GM18517 (cell line): ENCODE data around the gene NDUFS4.
A peak's percentile ranks its signal among the peaks of the same experiment; 100 is the strongest.
"Not testable (repeated sequence)": the region's sequence is repeated elsewhere in the genome, so short reads cannot be mapped to it uniquely, and the experiment has no call there.

Source experiments
- ATAC-seq: cut with Tn5 transposase; IDR thresholded peaks from one replicate; pipeline ENCODE4 v1.9.1; 2021; ENCODE audit warnings: mild to moderate bottlenecking, moderate library complexity; ENCODE audit not compliant: unreplicated experiment

NDUFS4 gene

GRCh38 chr5:53571403-53571802 is 11.0 kb downstream of the NDUFS4 start:
- ATAC-seq, result no peak

GRCh38 chr5:53575101-53575500 is 14.7 kb downstream of the NDUFS4 start:
- ATAC-seq, result no peak

- no peak for ATAC-seq
These were observed 15.4 kb downstream of the NDUFS4 start for GRCh38 chr5:53575831-53576230.

- ATAC-seq, result no peak
These were observed 16.2 kb downstream of the NDUFS4 start for GRCh38 chr5:53576674-53577073.

- no peak for ATAC-seq
These were observed 18.4 kb downstream of the NDUFS4 start for GRCh38 chr5:53578854-53579253.

- no peak for ATAC-seq
These were observed 20.1 kb downstream of the NDUFS4 start for GRCh38 chr5:53580547-53580946.

GRCh38 chr5:53582225-53582624 is 21.8 kb downstream of the NDUFS4 start:
- ATAC-seq, result no peak

GRCh38 chr5:53590759-53591158 is 30.3 kb downstream of the NDUFS4 start:
- ATAC-seq, result peak; percentile 54

- no peak for ATAC-seq
These were observed 34.0 kb downstream of the NDUFS4 start for GRCh38 chr5:53594419-53594818.

GRCh38 chr5:53597894-53598293 is 37.5 kb downstream of the NDUFS4 start:
- ATAC-seq, result no peak

- no peak for ATAC-seq
These were observed 41.1 kb downstream of the NDUFS4 start for GRCh38 chr5:53601570-53601969.

- no peak for ATAC-seq
These were observed 42.7 kb downstream of the NDUFS4 start for GRCh38 chr5:53603009-53603687.

- ATAC-seq, result no peak
These were observed 43.9 kb downstream of the NDUFS4 start for GRCh38 chr5:53604309-53604708.

GRCh38 chr5:53607886-53608285 is 47.4 kb downstream of the NDUFS4 start:
- ATAC-seq, result no peak

GRCh38 chr5:53608897-53609296 is 48.5 kb downstream of the NDUFS4 start:
- not testable (repeated sequence) for ATAC-seq

GRCh38 chr5:53613061-53613460 is 52.6 kb downstream of the NDUFS4 start:
- no peak for ATAC-seq

- ATAC-seq, result no peak
These were observed 53.1 kb downstream of the NDUFS4 start for GRCh38 chr5:53613536-53613935.

- no peak for ATAC-seq
These were observed 54.0 kb downstream of the NDUFS4 start for GRCh38 chr5:53614376-53614885.

- no peak for ATAC-seq
These were observed 56.6 kb downstream of the NDUFS4 start for GRCh38 chr5:53616939-53617549.

GRCh38 chr5:53631251-53631650 is 70.8 kb downstream of the NDUFS4 start:
- ATAC-seq, result no peak

GRCh38 chr5:53642061-53642460 is 81.6 kb downstream of the NDUFS4 start:
- no peak for ATAC-seq

- no peak for ATAC-seq
These were observed 83.0 kb downstream of the NDUFS4 start for GRCh38 chr5:53643445-53643844.

GRCh38 chr5:53645078-53645477 is 84.6 kb downstream of the NDUFS4 start:
- no peak for ATAC-seq
